Astrocyte of the spinal cord (primary cell): ENCODE measurements around the gene TULP4.

Source experiments
- DNase-seq: peaks from one replicate; pipeline ENCODE4 v3.0.0; 2011; ENCODE audit warnings: low read depth, low spot score
- H3K4me3 ChIP-seq: 2 replicates; pipeline ENCODE4 v1.5.1; 2011; ENCODE audit warnings: low read depth, mild to moderate bottlenecking, low read length, moderate library complexity
- in situ Hi-C: cut with HindIII; loops from 2 replicates; pipeline ENCODE4 v1.10.0; 2017; ENCODE audit warnings: low sequenced_read_pairs
- TF ChIP-seq, protein P1 (sequence below): IDR thresholded peaks from 2 replicates; pipeline ENCODE4 v1.5.1; 2012; ENCODE audit warnings: low read depth, mild to moderate bottlenecking, low read length, inconsistent platforms

Gene TULP4

DNA sequence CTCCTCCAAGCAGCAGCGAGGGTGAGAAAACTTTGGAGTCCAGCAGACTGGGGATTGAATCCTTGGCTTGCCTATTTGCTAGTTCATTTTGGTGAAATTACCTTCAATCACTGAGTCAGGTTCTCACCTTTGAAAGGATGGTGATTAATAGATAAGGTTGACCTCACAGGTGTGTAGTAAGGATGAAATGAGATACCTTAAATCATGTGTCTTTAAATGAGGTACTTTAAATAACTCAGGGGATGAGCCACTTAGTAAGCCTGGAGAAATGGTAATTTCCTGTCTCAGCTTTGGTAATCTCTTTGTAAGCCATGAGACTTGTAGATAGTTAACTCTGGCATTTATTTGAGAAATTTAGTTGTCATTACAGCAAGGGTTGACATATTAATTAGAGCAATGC, 70.2 kb downstream of the TULP4 start:
- in situ Hi-C loops, result no loop called here
- TF ChIP-seq, protein P1, sequence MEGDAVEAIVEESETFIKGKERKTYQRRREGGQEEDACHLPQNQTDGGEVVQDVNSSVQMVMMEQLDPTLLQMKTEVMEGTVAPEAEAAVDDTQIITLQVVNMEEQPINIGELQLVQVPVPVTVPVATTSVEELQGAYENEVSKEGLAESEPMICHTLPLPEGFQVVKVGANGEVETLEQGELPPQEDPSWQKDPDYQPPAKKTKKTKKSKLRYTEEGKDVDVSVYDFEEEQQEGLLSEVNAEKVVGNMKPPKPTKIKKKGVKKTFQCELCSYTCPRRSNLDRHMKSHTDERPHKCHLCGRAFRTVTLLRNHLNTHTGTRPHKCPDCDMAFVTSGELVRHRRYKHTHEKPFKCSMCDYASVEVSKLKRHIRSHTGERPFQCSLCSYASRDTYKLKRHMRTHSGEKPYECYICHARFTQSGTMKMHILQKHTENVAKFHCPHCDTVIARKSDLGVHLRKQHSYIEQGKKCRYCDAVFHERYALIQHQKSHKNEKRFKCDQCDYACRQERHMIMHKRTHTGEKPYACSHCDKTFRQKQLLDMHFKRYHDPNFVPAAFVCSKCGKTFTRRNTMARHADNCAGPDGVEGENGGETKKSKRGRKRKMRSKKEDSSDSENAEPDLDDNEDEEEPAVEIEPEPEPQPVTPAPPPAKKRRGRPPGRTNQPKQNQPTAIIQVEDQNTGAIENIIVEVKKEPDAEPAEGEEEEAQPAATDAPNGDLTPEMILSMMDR, result no peak
- no peak overlapping the region for H3K4me3 ChIP-seq
- no peak for DNase-seq

- DNase-seq, result no peak
- in situ Hi-C loops, result no loop called here
- TF ChIP-seq, protein P1, result no peak
- H3K4me3 ChIP-seq, result no peak overlapping the region
Observed at GRCh38 chr6:158383057-158383456, 70.8 kb downstream of the TULP4 start.

- H3K4me3 ChIP-seq, result no peak overlapping the region
- DNase-seq, result no peak
- in situ Hi-C loops, result no loop called here
- TF ChIP-seq, protein P1, result no peak
Observed at GRCh38 chr6:158383542-158383941, 71.3 kb downstream of the TULP4 start.

DNA sequence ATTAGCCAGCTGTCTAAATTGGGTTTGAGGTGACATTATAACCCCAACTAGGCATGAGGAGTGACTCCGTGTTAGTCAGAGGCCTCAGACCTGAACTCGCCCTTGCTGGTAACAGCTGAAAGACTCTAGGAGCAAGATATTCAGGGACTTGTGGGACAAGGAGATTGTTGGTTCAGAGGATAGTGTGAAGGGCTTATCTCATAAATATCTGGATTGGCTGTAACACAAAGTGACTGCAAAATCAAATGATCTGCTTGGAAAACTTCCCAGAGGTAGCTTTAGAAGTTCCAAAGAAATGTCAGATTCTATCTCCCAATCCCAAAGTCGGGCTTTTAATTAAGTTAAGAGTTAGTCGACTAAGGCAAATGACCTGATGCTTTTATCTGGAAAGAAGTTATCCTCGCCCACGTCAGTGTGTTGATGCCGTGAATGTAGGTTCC, 72.4 kb downstream of the TULP4 start:
- in situ Hi-C loops, result no loop called here
- no peak for DNase-seq
- TF ChIP-seq, protein P1, result no peak
- H3K4me3 ChIP-seq, result no peak overlapping the region

- DNase-seq, result no peak
- in situ Hi-C loops, result no loop called here
- TF ChIP-seq, protein P1, result peak; percentile 7
- H3K4me3 ChIP-seq, result no peak overlapping the region
Observed at GRCh38 chr6:158387036-158387435, 74.8 kb downstream of the TULP4 start.

DNA sequence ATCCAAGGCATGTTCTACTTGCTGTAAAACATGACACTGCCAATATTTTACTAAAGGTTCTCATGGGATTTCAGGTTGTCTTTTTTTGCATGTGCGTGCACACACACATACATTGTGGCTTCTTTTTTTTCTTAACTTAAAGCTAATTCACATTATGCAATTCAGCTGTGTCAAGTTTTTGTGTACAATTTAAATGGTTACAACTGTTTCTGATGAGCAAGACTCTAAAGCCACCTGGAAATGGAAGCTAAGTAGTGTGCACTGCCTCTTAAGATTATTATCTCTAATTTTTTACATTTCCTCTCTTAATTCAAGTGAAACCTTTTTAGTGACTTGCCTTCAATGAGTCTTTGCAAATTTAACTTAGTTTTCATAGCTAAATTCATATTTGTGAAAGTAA, 75.3 kb downstream of the TULP4 start:
- no peak for DNase-seq
- TF ChIP-seq, protein P1, result no peak
- no peak overlapping the region for H3K4me3 ChIP-seq
- in situ Hi-C loops, result no loop called here

- no peak overlapping the region for H3K4me3 ChIP-seq
- TF ChIP-seq, protein P1, result no peak
- in situ Hi-C loops, result no loop called here
- no peak for DNase-seq
Observed at GRCh38 chr6:158388727-158389126, 76.5 kb downstream of the TULP4 start.
